ENCODE measurements around the gene NUDT7. TPM values are rescaled to one million over a fixed set of nuclear protein-coding genes. Genes with fewer than 3 reads are reported as not detected.

NUDT7 gene
- polyA plus RNA-seq, 3 donors: 4.2 to 6.1 (median 5.0) TPM

- H3K9me3 Mint-ChIP-seq: peaks cover 0 to 10% (median 6%) of the 10 kb centered on the region in 7 donors
- H3K27ac Mint-ChIP-seq: peak overlapping the region in 1 of 7 donors; percentile 48
- DNase-seq: no peak
- Histone ChIP-seq H3K36me3 (replicated peaks in 1 of 2; ENCODE audit: control insufficient read depth in 1 of 2, insufficient read depth in 2 of 2, low read length in 2 of 2) (no peaks in the 10 kb centered on the region), H3K4me3 (replicated peaks in 1 of 3; ENCODE audit: low read depth in 2 of 3, low read length in 3 of 3) (no peak overlapping the region), H3K4me2 (replicated peaks; ENCODE audit: extremely low read depth, low read length, poor library complexity, severe bottlenecking) (no peak overlapping the region), H3K4me1 (ENCODE audit: control insufficient read depth in 1 of 2, insufficient read depth in 2 of 2, low read length in 2 of 2) (peaks cover 4 to 12% of the 10 kb centered on the region in 2 donors), H3K9ac (ENCODE audit: insufficient read depth, low read length, poor library complexity, severe bottlenecking) (no peak overlapping the region), H2AFZ (ENCODE audit: insufficient read depth, low read depth, low read length, poor library complexity, severe bottlenecking) (no peak overlapping the region), H3K27ac (ENCODE audit: low read depth in 1 of 2, low read length in 2 of 2) (no peak overlapping the region), H4K20me1 (ENCODE audit: insufficient read depth, low read length) (no peaks in the 10 kb centered on the region), H3K9me3 (replicated peaks in 1 of 2; ENCODE audit: control insufficient read depth in 1 of 2, insufficient read depth in 1 of 2, low read length in 2 of 2) (peaks cover 3 to 20% of the 10 kb centered on the region in 2 donors), H3K27me3 (ENCODE audit: control insufficient read depth in 2 of 2, insufficient read depth in 2 of 2, low read length in 2 of 2) (peaks cover 42 to 48% of the 10 kb centered on the region in 2 donors), H3K79me2 (ENCODE audit: insufficient read depth, low read length) (no peaks in the 10 kb centered on the region)
- peaks cover 8% of the 10 kb centered on the region for H3K4me1 Mint-ChIP-seq
- no peak for TF ChIP-seq CTCF (IDR thresholded peaks at IDR 0.05)
- 100% methylated on average over 1 of the region's 2 CpGs for WGBS (ENCODE audit: insufficient coverage)
- intact Hi-C loops (cut with micrococcal nuclease): no loop called here
- peaks cover 41 to 43% (median 43%) of the 10 kb centered on the region in 3 donors for H3K27me3 Mint-ChIP-seq (ENCODE audit: low read depth in 3 of 3)
- H3K4me3 Mint-ChIP-seq: no peak overlapping the region
- H3K36me3 Mint-ChIP-seq: peaks cover 0 to 3% of the 10 kb centered on the region in 2 donors
Observed at GRCh38 chr16:77785373-77785764, 63.1 kb downstream of the NUDT7 start.

GRCh38 chr16:77786186-77786847 lies 64.0 kb downstream of the NUDT7 start:
- Histone ChIP-seq H2AFZ (ENCODE audit: insufficient read depth, low read depth, low read length, poor library complexity, severe bottlenecking) (no peak overlapping the region), H3K9ac (ENCODE audit: insufficient read depth, low read length, poor library complexity, severe bottlenecking) (no peak overlapping the region), H3K79me2 (ENCODE audit: insufficient read depth, low read length) (no peaks in the 10 kb centered on the region), H3K4me3 (replicated peaks in 1 of 3; ENCODE audit: low read depth in 2 of 3, low read length in 3 of 3) (no peak overlapping the region), H3K9me3 (replicated peaks in 1 of 2; ENCODE audit: control insufficient read depth in 1 of 2, insufficient read depth in 1 of 2, low read length in 2 of 2) (peaks cover 3 to 20% of the 10 kb centered on the region in 2 donors), H3K4me2 (replicated peaks; ENCODE audit: extremely low read depth, low read length, poor library complexity, severe bottlenecking) (no peak overlapping the region), H3K27me3 (ENCODE audit: control insufficient read depth in 2 of 2, insufficient read depth in 2 of 2, low read length in 2 of 2) (peaks cover 51 to 57% of the 10 kb centered on the region in 2 donors), H3K27ac (ENCODE audit: low read depth in 1 of 2, low read length in 2 of 2) (no peak overlapping the region), H4K20me1 (ENCODE audit: insufficient read depth, low read length) (no peaks in the 10 kb centered on the region), H3K4me1 (ENCODE audit: control insufficient read depth in 1 of 2, insufficient read depth in 2 of 2, low read length in 2 of 2) (peaks cover 4 to 12% of the 10 kb centered on the region in 2 donors), H3K36me3 (replicated peaks in 1 of 2; ENCODE audit: control insufficient read depth in 1 of 2, insufficient read depth in 2 of 2, low read length in 2 of 2) (no peaks in the 10 kb centered on the region)
- DNase-seq: no peak
- 89% methylated on average over 3 of the region's 5 CpGs for WGBS (ENCODE audit: insufficient coverage)
- no peak for TF ChIP-seq CTCF (IDR thresholded peaks at IDR 0.05)
- peaks cover 47 to 52% (median 49%) of the 10 kb centered on the region in 3 donors for H3K27me3 Mint-ChIP-seq (ENCODE audit: low read depth in 3 of 3)
- peak overlapping the region in 1 of 2 donors; percentile 84 for H3K4me3 Mint-ChIP-seq
- intact Hi-C loops (cut with micrococcal nuclease): no loop called here
- peaks cover 0 to 10% (median 6%) of the 10 kb centered on the region in 7 donors for H3K9me3 Mint-ChIP-seq
- peaks cover 8% of the 10 kb centered on the region for H3K4me1 Mint-ChIP-seq
- no peak overlapping the region for H3K27ac Mint-ChIP-seq
- peaks cover 0 to 3% of the 10 kb centered on the region in 2 donors for H3K36me3 Mint-ChIP-seq
